Measurements from ENCODE around the gene SIPA1. TPM values are rescaled to one million over a fixed set of nuclear protein-coding genes. Genes with fewer than 3 reads are reported as not detected.

Gene SIPA1
- total and polyA plus RNA-seq, 12 donors: 11.8 to 85.9 (median 21.2) TPM

DNA sequence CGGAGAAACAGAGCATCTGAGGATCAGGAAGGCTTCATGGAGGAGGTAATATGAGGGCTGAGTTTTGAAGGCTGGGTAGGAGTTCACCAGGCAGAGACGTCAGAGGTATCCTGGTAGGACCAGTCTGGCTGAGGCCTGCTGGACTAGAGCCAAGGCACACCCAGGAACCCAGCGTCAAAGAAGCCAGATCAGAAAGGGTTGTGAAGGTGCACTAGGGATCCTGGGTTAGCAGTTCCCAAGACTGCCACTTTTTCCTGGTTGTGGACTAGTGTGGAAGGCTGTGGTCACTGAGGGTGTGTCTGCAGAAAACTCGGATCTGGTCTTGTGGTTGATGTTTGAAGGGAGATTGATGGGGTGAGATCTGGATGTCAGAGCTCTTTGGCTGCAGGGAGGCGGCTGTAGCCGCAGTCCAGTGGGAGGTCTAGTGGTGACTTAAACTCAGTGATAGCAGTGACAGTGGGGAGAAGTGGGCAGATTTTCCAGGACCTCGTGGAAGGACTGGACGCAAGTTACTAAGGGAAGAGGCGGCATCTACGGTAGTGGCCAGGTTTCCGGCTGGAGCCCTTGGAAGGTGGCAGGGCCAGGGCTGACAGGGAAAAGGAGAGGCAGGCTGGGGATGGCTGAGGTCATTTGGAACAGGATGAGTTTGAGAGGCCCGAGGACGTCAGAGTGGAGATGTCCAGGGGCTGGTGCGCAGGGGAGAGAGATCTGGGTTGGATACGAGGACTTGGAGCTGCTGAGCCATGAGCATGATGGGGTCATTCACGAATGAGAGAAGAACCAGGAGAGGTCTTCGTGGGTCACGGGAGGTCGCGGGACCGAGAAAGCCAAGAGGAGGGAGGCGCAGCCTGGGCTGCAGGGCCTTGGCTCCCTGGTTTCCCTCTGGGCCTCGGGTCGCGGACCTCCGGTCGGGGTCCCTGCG, 13.9 kb downstream of the SIPA1 start:
- Histone ChIP-seq H3K4me3 (peak overlapping the region in 9 of 10 donors; percentile 40 to 61 (median 55)), H3K36me3 (peaks cover 2 to 82% (median 40%) of the 10 kb centered on the region in 9 donors), H3K27ac (peak overlapping the region; percentile 91 to 99 (median 96)), H3K4me1 (peaks cover 23 to 66% (median 42%) of the 10 kb centered on the region in 9 donors), H3K27me3 (peaks cover 0 to 7% (median 0%) of the 10 kb centered on the region in 7 donors), H3K9me3 (no peaks in the 10 kb centered on the region)
- TF ChIP-seq, protein P1, sequence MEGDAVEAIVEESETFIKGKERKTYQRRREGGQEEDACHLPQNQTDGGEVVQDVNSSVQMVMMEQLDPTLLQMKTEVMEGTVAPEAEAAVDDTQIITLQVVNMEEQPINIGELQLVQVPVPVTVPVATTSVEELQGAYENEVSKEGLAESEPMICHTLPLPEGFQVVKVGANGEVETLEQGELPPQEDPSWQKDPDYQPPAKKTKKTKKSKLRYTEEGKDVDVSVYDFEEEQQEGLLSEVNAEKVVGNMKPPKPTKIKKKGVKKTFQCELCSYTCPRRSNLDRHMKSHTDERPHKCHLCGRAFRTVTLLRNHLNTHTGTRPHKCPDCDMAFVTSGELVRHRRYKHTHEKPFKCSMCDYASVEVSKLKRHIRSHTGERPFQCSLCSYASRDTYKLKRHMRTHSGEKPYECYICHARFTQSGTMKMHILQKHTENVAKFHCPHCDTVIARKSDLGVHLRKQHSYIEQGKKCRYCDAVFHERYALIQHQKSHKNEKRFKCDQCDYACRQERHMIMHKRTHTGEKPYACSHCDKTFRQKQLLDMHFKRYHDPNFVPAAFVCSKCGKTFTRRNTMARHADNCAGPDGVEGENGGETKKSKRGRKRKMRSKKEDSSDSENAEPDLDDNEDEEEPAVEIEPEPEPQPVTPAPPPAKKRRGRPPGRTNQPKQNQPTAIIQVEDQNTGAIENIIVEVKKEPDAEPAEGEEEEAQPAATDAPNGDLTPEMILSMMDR (IDR thresholded peaks at IDR 0.05): no peak
- WGBS, 2 donors: 21 to 27% methylated on average over 23 to 28 of the region's 28 CpGs
- ATAC-seq: peak; percentile 3 to 28 (median 16)
- intact Hi-C loops (cut with DNase I): no loop called here
- no peak for DNase-seq

- H3K36me3 ChIP-seq: peaks cover 2 to 82% (median 46%) of the 10 kb centered on the region in 9 donors
- intact Hi-C loops (cut with DNase I): no loop called here
Measured at GRCh38 chr11:65652511-65653228, 14.8 kb downstream of the SIPA1 start.

DNA sequence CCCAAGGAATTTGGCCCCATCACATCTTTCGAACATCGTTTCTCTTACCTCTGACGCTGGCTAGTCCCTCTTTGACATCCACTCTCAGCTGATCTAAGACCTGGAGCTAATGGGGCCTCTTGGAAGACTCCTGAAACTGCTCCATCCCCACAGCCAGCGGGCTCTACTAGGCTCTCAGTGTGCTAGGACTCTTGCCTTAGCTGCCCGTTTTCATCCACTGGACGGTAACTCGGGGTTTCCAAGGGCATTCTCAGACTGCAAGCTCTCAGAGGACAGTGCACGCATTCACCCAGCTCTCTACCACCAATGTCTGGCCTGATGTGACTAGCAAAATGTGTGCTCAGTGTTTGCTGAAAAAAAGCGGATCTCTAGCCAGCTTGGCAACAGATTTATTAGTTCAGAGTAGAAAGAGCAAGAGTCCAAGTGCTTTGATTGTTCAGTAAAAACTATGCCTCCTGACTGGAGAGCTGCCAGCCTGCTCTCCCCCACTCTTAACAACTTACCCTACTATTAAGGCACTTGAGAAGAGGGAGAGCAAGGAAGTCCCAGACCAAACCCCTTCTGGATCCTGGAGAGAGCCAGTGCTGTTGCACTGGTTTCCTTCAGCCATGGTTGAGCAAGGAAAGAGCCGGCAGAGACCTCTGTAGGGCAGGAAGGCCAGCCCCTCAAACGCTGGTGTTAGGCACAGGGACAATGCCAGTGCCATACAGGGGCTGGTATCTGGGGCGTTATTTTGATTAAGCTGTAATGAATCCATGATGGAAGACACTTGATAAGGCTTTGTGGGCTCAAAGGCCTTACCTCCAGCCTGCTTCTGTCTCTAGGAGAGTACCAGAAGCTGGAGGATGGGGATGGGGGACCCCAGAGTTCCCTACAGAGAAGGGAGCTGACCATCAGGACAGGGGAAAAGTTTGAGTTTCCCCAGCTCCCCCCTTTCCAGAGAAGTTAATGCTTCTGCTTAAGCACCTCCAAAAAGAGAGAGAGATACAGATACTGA, 15.6 kb downstream of the SIPA1 start:
- Histone ChIP-seq H3K27ac (peak overlapping the region; percentile 91 to 99 (median 96)), H3K27me3 (no peaks in the 10 kb centered on the region), H3K36me3 (peaks cover 2 to 82% (median 54%) of the 10 kb centered on the region in 9 donors), H3K4me1 (peaks cover 23 to 64% (median 42%) of the 10 kb centered on the region in 9 donors), H3K9me3 (no peaks in the 10 kb centered on the region), H3K4me3 (peak overlapping the region in 9 of 10 donors; percentile 40 to 61 (median 55))
- peak in 2 of 8 donors; percentile 2 to 5 for ATAC-seq
- no peak for DNase-seq
- intact Hi-C loops (cut with DNase I): no loop called here
- 45 to 53% methylated on average over 12 of the region's 12 CpGs for WGBS, 2 donors
- TF ChIP-seq, protein P1 (IDR thresholded peaks at IDR 0.05): no peak

More at GRCh38 chr11:65652511-65653228, 14.8 kb downstream of the SIPA1 start:
- 0 to 1% methylated on average over 67 to 68 of the region's 68 CpGs for WGBS, 2 donors
- Histone ChIP-seq H3K27me3 (no peaks in the 10 kb centered on the region), H3K27ac (peak overlapping the region; percentile 91 to 99 (median 96)), H3K4me3 (peak overlapping the region in 9 of 10 donors; percentile 40 to 61 (median 55)), H3K9me3 (no peaks in the 10 kb centered on the region), H3K4me1 (peaks cover 23 to 66% (median 42%) of the 10 kb centered on the region in 9 donors)
- DNase-seq (peak; percentile 96 to 98), ATAC-seq (peak; percentile 89 to 94 (median 92))
- TF ChIP-seq, protein P1 (IDR thresholded peaks at IDR 0.05): peak in 2 of 9 donors; percentile 13 to 28
